ENCODE results near the gene SEMA4D. TPM values are rescaled to one million over a fixed set of nuclear protein-coding genes. Genes with fewer than 3 reads are reported as not detected.

Gene SEMA4D
- total and polyA plus RNA-seq, 8 donors = 20.0 to 71.9 (median 25.6) TPM

DNA sequence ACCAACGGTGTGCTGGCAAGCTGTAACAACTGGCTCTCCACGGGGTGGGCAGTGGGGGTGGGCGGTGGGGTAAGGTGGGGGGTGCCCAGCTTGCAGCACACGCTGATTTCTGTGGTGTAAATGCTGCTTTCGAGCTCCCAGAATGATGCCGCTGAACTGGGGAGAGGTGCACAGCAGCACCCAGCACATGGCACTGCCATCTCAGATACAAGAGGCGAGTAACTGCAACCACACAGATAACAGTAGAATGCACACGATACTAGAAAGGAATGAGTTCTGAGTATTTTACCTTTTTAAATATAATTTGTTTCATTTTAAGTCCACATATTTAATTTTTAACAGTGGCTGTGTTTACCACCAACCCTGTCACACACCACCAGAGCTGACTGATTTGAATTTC is 87.9 kb downstream of the SEMA4D start:
- TF ChIP-seq CTCF (IDR thresholded peaks at IDR 0.05) = no peak
- H3K27ac ChIP-seq = no peak overlapping the region
- no peak for ATAC-seq

GRCh38 chr9:89409466-89409865 is 88.4 kb downstream of the SEMA4D start:
- intact Hi-C loops (cut with DNase I) = no loop called here

More for the DNA sequence above, 87.9 kb downstream of the SEMA4D start:
- intact Hi-C loops (cut with DNase I) = no loop called here
- Histone ChIP-seq H3K4me1 (peaks cover 0 to 57% of the 10 kb centered on the region in 2 donors), H3K27me3 (no peaks in the 10 kb centered on the region), H3K4me3 (no peak overlapping the region), H3K36me3 (peaks cover 0 to 10% of the 10 kb centered on the region in 2 donors), H3K9me3 (peaks cover 0 to 5% of the 10 kb centered on the region in 2 donors)
- DNase-seq = no peak

GRCh38 chr9:89408628-89409101 is 89.2 kb downstream of the SEMA4D start:
- Histone ChIP-seq H3K27me3 (no peaks in the 10 kb centered on the region), H3K9me3 (peaks cover 0 to 5% of the 10 kb centered on the region in 2 donors), H3K4me3 (no peak overlapping the region), H3K27ac (peak overlapping the region in 1 of 2 donors; percentile 57), H3K4me1 (peaks cover 0 to 57% of the 10 kb centered on the region in 2 donors), H3K36me3 (peaks cover 0 to 3% of the 10 kb centered on the region in 2 donors)
- ATAC-seq (no peak), DNase-seq (no peak)
- no peak for TF ChIP-seq CTCF (IDR thresholded peaks at IDR 0.05)
- intact Hi-C loops (cut with DNase I) = no loop called here

More at GRCh38 chr9:89409466-89409865, 88.4 kb downstream of the SEMA4D start:
- DNase-seq (no peak), ATAC-seq (no peak)
- Histone ChIP-seq H3K36me3 (peaks cover 0 to 6% of the 10 kb centered on the region in 2 donors), H3K9me3 (peaks cover 0 to 5% of the 10 kb centered on the region in 2 donors), H3K4me3 (no peak overlapping the region), H3K27ac (peak overlapping the region in 1 of 2 donors; percentile 57), H3K4me1 (peaks cover 0 to 57% of the 10 kb centered on the region in 2 donors), H3K27me3 (no peaks in the 10 kb centered on the region)
- no peak for TF ChIP-seq CTCF (IDR thresholded peaks at IDR 0.05)

GRCh38 chr9:89407070-89407469 is 90.8 kb downstream of the SEMA4D start:
- Histone ChIP-seq H3K27me3 (no peaks in the 10 kb centered on the region), H3K9me3 (peaks cover 0 to 5% of the 10 kb centered on the region in 2 donors), H3K36me3 (peaks cover 0 to 11% of the 10 kb centered on the region in 2 donors), H3K4me3 (no peak overlapping the region), H3K27ac (peak overlapping the region in 1 of 2 donors; percentile 70), H3K4me1 (peaks cover 0 to 60% of the 10 kb centered on the region in 2 donors)
- intact Hi-C loops (cut with DNase I) = no loop called here
- no peak for ATAC-seq
- DNase-seq = no peak
- TF ChIP-seq CTCF (IDR thresholded peaks at IDR 0.05) = no peak

DNA sequence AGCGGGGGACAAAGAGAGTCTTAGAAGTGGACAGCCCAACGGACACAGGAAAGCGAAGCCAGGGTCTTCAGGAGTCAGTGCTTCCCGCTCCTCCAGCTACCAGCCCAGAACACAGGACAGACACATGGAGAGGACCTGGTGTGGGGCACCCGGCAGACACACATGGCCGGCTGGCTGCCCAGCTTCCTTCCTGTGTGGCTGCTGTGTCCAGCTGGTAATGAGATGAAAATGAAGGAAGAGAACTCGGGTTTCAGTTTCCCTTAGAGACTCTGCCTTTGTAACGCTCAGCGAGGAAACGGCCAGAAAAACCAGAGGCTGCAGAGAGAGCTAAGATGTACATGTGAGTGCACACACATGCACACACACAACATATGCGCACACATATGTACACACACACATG is 92.1 kb downstream of the SEMA4D start:
- H3K27me3 ChIP-seq = no peaks in the 10 kb centered on the region
- no peak for TF ChIP-seq CTCF (IDR thresholded peaks at IDR 0.05)
- H3K27ac ChIP-seq = peak overlapping the region in 1 of 2 donors; percentile 70
- H3K9me3 ChIP-seq = peaks cover 0 to 5% of the 10 kb centered on the region in 2 donors
- peaks cover 0 to 14% of the 10 kb centered on the region in 2 donors for H3K36me3 ChIP-seq
- peak overlapping the region in 1 of 2 donors; percentile 29 for H3K4me3 ChIP-seq
- peaks cover 0 to 67% of the 10 kb centered on the region in 2 donors for H3K4me1 ChIP-seq
- DNase-seq (peak in 3 of 4 donors; percentile 16 to 87 (median 56)), ATAC-seq (peak; percentile 65)
- intact Hi-C loops (cut with DNase I) = no loop called here
